IMR-90 (cell line): ENCODE data around the gene NR5A2. TPM values are rescaled to one million over a fixed set of nuclear protein-coding genes. Genes with fewer than 3 reads are reported as not detected.

Experiments used
- ATAC-seq: fragments of 200-7000 bp; cut with Tn5 transposase; 2 replicates; pipeline ENCODE4 v1.9.1; 2020; ENCODE audit warnings: low read depth, mild to moderate bottlenecking, moderate library complexity
- BruUV-seq: library from RNA; stranded (reverse); fragments of 400-500 nt; replicated peaks from 2 replicates; lab custom pipeline; 2021; lab: Mats Ljungman, UMichigan
- CTCF ChIA-PET: fragments of 300-600 bp; formaldehyde crosslinking; extraction: SDS; loops from one replicate; lab custom pipeline; 2021; ENCODE audit warnings: antibody characterized with exemption; lab: Yijun Ruan, JAX
- POLR2A ChIA-PET: fragments of 300-600 bp; sonication (Branson Sonifier 250); formaldehyde crosslinking; loops from one replicate; lab custom pipeline; 2022; ENCODE audit warnings: antibody characterized with exemption; ENCODE audit not compliant: unreplicated experiment; lab: Charles Lee
- DNase-seq: peaks from one replicate; pipeline ENCODE4 v3.0.0; 2013
- H2AFZ ChIP-seq: replicated peaks from 2 replicates; pipeline ENCODE3; 2013; ENCODE audit warnings: low read length, mild to moderate bottlenecking; ENCODE audit not compliant: poor library complexity
- H2AK5ac ChIP-seq: 2 replicates; pipeline ENCODE4 v1.6.1; 2013; ENCODE audit warnings: low read depth, low read length, inconsistent platforms
- H2AK9ac ChIP-seq: replicated peaks from 2 replicates; pipeline ENCODE3; 2013; ENCODE audit warnings: mild to moderate bottlenecking, low read depth, low read length, moderate library complexity; ENCODE audit not compliant: poor library complexity
- H2BK120ac ChIP-seq: 2 replicates; pipeline ENCODE4 v1.6.1; 2013; ENCODE audit warnings: low read depth, low read length, inconsistent platforms
- H2BK15ac ChIP-seq: 3 replicates; pipeline ENCODE4 v1.6.1; 2013; ENCODE audit warnings: low read depth, low read length, inconsistent platforms
- H2BK20ac ChIP-seq: 2 replicates; pipeline ENCODE4 v1.6.1; 2013; ENCODE audit warnings: low read depth, mild to moderate bottlenecking, inconsistent platforms, low read length, moderate library complexity
- H2BK5ac ChIP-seq: 2 replicates; pipeline ENCODE4 v1.6.1; 2013; ENCODE audit warnings: mild to moderate bottlenecking, low read depth, low read length, inconsistent platforms; ENCODE audit not compliant: poor library complexity, severe bottlenecking
- H3K14ac ChIP-seq: replicated peaks from 2 replicates; pipeline ENCODE4 v1.6.1; 2013; ENCODE audit warnings: low read depth, low read length, inconsistent platforms
- H3K18ac ChIP-seq: 2 replicates; pipeline ENCODE4 v1.6.1; 2013; ENCODE audit warnings: low read depth, low read length, control low read depth
- H3K23ac ChIP-seq: 2 replicates; pipeline ENCODE4 v1.6.1; 2013; ENCODE audit warnings: low read depth, low read length, inconsistent platforms
- H3K27ac ChIP-seq: 2 replicates; pipeline ENCODE4 v1.5.1; 2013; ENCODE audit warnings: mild to moderate bottlenecking, control low read depth, low read length; ENCODE audit not compliant: insufficient read depth
- H3K27me3 ChIP-seq: 2 replicates; pipeline ENCODE4 v1.6.1; 2013; ENCODE audit warnings: low read length; ENCODE audit not compliant: control insufficient read depth, insufficient read depth
- H3K36me3 ChIP-seq: 2 replicates; pipeline ENCODE4 v1.6.1; 2013; ENCODE audit warnings: low read length, mixed read lengths; ENCODE audit not compliant: control insufficient read depth, insufficient read depth
- H3K4ac ChIP-seq: 2 replicates; pipeline ENCODE4 v1.6.1; 2013; ENCODE audit warnings: low read depth, low read length, inconsistent platforms
- H3K4me1 ChIP-seq: 2 replicates; pipeline ENCODE4 v1.6.1; 2013; ENCODE audit warnings: low read length, mixed read lengths; ENCODE audit not compliant: control insufficient read depth, insufficient read depth
- H3K4me2 ChIP-seq: 2 replicates; pipeline ENCODE4 v1.6.1; 2013; ENCODE audit warnings: low read depth, mild to moderate bottlenecking, control low read depth, low read length, moderate library complexity
- H3K4me3 ChIP-seq: 2 replicates; pipeline ENCODE4 v1.5.1; 2013; ENCODE audit warnings: low read depth, mild to moderate bottlenecking, control low read depth, low read length, moderate library complexity; ENCODE audit not compliant: insufficient read depth
- H3K56ac ChIP-seq: 2 replicates; pipeline ENCODE4 v1.6.1; 2013; ENCODE audit warnings: low read length, inconsistent platforms; ENCODE audit not compliant: insufficient read depth; ENCODE audit errors: extremely low read depth
- H3K79me1 ChIP-seq, 2 experiments: 2 replicates each; pipeline ENCODE4 v1.6.1; 2013; ENCODE audit warnings: low read length in 2 of 2, inconsistent platforms in 1 of 2, low read depth in 1 of 2
- H3K9ac ChIP-seq: 2 replicates; pipeline ENCODE4 v1.6.1; 2013; ENCODE audit warnings: low read depth, low read length, control low read depth
- H3K9me1 ChIP-seq: 2 replicates; pipeline ENCODE4 v1.6.1; 2013; ENCODE audit warnings: low read length, inconsistent platforms; ENCODE audit not compliant: insufficient read depth
- H3K9me3 ChIP-seq: 2 replicates; pipeline ENCODE4 v1.6.1; 2013; ENCODE audit warnings: low read length; ENCODE audit not compliant: control insufficient read depth, insufficient read depth
- H4K20me1 ChIP-seq: 2 replicates; pipeline ENCODE4 v1.6.1; 2013; ENCODE audit warnings: low read length, inconsistent platforms; ENCODE audit not compliant: insufficient read depth
- H4K5ac ChIP-seq: 2 replicates; pipeline ENCODE4 v1.6.1; 2013; ENCODE audit warnings: mild to moderate bottlenecking, low read depth, low read length, control low read depth
- H4K8ac ChIP-seq, 2 experiments: 2 replicates each; pipeline ENCODE4 v1.6.1; 2013; ENCODE audit warnings: low read depth in 2 of 2, low read length in 2 of 2, control low read depth in 1 of 2, inconsistent platforms in 1 of 2
- H4K91ac ChIP-seq: 2 replicates; pipeline ENCODE4 v1.6.1; 2013; ENCODE audit warnings: low read depth, low read length, inconsistent platforms; ENCODE audit not compliant: insufficient read depth
- BHLHE40 ChIP-seq: fragments of 150-350 bp; IDR thresholded peaks from 2 replicates; pipeline ENCODE4 v1.6.1; 2016; ENCODE audit warnings: mild to moderate bottlenecking, low read depth, low read length
- CEBPB ChIP-seq: IDR thresholded peaks from 2 replicates; pipeline ENCODE4 v1.6.1; 2012; ENCODE audit warnings: low read depth, low read length, improper control_type of control experiment
- CHD1 ChIP-seq: IDR thresholded peaks from 2 replicates; pipeline ENCODE4 v1.6.1; 2012; ENCODE audit warnings: low read depth, low read length, improper control_type of control experiment
- MAFK ChIP-seq: IDR thresholded peaks from 2 replicates; pipeline ENCODE4 v1.6.1; 2012; ENCODE audit warnings: low read depth, low read length, improper control_type of control experiment
- MAZ ChIP-seq: IDR thresholded peaks from 2 replicates; pipeline ENCODE4 v1.6.1; 2012; ENCODE audit warnings: low read depth, mild to moderate bottlenecking, low read length, improper control_type of control experiment, moderate library complexity, borderline replicate concordance
- POLR2A ChIP-seq: IDR thresholded peaks from 2 replicates; pipeline ENCODE4 v1.6.1; 2012; ENCODE audit warnings: mild to moderate bottlenecking, low read depth, low read length
- RFX5 ChIP-seq: IDR thresholded peaks from 2 replicates; pipeline ENCODE4 v1.8.0; 2012; ENCODE audit warnings: low read depth, mild to moderate bottlenecking, low read length, moderate library complexity
- WGBS, 2 experiments: methylation state at CpG; one replicate each; pipeline versions ENCODE4 v1.1.5 to v1.1.7; 2013; ENCODE audit warnings: missing lambda C conversion rate in 2 of 2; ENCODE audit not compliant: insufficient read length in 1 of 2; ENCODE audit errors: extremely low coverage in 2 of 2; 5-methylcytosine and 5-hydroxymethylcytosine counted together
- dilution Hi-C: fragments of 300-500 bp; cut with HindIII; formaldehyde crosslinking; loops from one replicate; pipeline ENCODE4 v1.14.3; 2018; ENCODE audit warnings: low sequenced_read_pairs; ENCODE audit not compliant: unreplicated experiment
- in situ Hi-C: fragments of 300-500 bp; cut with MboI; formaldehyde crosslinking; loops from 3 replicates; pipeline ENCODE4 v1.14.3; 2019; ENCODE audit warnings: low sequenced_read_pairs, inconsistent platforms, mixed read lengths
- intact Hi-C: fragments of 100-400 bp; cut with micrococcal nuclease; formaldehyde crosslinking; loops from 2 replicates; pipeline ENCODE4 v1.10.0; 2022
- polyA plus RNA-seq, 3 experiments: library from polyadenylated mRNA; depleted of rRNA; stranded (reverse); fragments of >200 nt; gene quantifications; 2 replicates each; pipeline ENCODE4 v1.2.3, GENCODE V29; 2012; ENCODE audit warnings: low replicate concordance in 1 of 3
- total RNA-seq: library from RNA; depleted of rRNA; stranded (reverse); fragments of >200 nt; gene quantifications from 2 replicates; pipeline ENCODE4 v1.2.3, GENCODE V29; 2012
- TF ChIP-seq, protein P1 (sequence below): fragments of 150-350 bp; IDR thresholded peaks from 2 replicates; pipeline ENCODE4 v1.6.1; 2017; ENCODE audit warnings: mild to moderate bottlenecking, antibody characterized with exemption, low read length, low read depth

NR5A2 gene
- total and polyA plus RNA-seq, 2 of the 4 experiments (the other 2 are of a cell fraction): 0.03 to 0.18 TPM

DNA sequence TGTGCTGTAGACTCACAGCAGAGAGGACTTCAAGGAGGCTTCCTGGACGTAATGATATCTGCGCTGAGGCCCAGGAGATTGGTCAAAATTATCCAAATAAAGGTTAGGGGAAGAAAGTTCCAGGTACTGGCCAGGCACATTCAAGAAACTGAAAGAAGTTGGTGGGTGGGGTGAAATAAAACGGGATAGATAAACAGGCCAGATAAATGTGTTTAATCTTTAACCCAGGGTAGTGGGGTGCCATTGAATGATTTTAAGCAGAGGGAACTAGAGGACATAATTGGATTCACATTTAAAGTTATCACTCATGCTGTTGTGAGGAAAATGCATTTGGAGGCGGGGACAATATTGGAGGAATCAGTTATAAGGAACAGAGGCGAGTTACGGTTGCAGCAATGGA lies 134.7 kb downstream of the NR5A2 start:
- intact Hi-C loops: no loop called here
- Histone ChIP-seq H3K9me3 (no peaks in the 10 kb centered on the region), H3K56ac (no peak overlapping the region), H3K36me3 (no peaks in the 10 kb centered on the region), H3K4me1 (no peaks in the 10 kb centered on the region), H4K20me1 (no peaks in the 10 kb centered on the region), H2BK120ac (no peak overlapping the region), H3K23ac (no peak overlapping the region), H3K18ac (no peak overlapping the region), H2AFZ (no peak overlapping the region), H3K27me3 (no peaks in the 10 kb centered on the region), H4K91ac (no peak overlapping the region), H3K4me3 (no peak overlapping the region), H2AK9ac (no peak overlapping the region), H4K8ac (no peak overlapping the region), H3K27ac (no peak overlapping the region), H2BK15ac (no peak overlapping the region), H3K79me1 (no peaks in the 10 kb centered on the region), H2BK20ac (no peak overlapping the region), H3K4me2 (no peak overlapping the region), H3K4ac (no peak overlapping the region), H3K9ac (no peak overlapping the region), H2AK5ac (no peak overlapping the region), H4K5ac (no peak overlapping the region), H3K14ac (no peak overlapping the region), H2BK5ac (no peak overlapping the region), H3K9me1 (no peaks in the 10 kb centered on the region; the same call in none of the 2 replicates)
- WGBS, 2 experiments: 93% methylated on average over 3 of the region's 6 CpGs; no CpG with 5 or more reads in 1 of the 2 experiments
- CTCF ChIA-PET: interaction anchor here (1.5 kb wide), 1 partner anchor 9 kb away, joined by 3 read pairs; no protein-coding TSS in a partner anchor
- BruUV-seq: no TSS peak
- in situ Hi-C loops: no loop called here
- POLR2A ChIA-PET: no interaction called here
- DNase-seq: no peak
- no peak for ATAC-seq
- TF ChIP-seq CEBPB (no peak), RFX5 (no peak), BHLHE40 (no peak), MAFK (no peak), POLR2A (no peak), MAZ (no peak), CHD1 (no peak)
- TF ChIP-seq, protein P1, sequence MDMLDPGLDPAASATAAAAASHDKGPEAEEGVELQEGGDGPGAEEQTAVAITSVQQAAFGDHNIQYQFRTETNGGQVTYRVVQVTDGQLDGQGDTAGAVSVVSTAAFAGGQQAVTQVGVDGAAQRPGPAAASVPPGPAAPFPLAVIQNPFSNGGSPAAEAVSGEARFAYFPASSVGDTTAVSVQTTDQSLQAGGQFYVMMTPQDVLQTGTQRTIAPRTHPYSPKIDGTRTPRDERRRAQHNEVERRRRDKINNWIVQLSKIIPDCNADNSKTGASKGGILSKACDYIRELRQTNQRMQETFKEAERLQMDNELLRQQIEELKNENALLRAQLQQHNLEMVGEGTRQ: no peak
- dilution Hi-C loops: no loop called here
